ENCODE results near the gene KAT8. TPM values are rescaled to one million over a fixed set of nuclear protein-coding genes. Genes with fewer than 3 reads are reported as not detected.
A peak's percentile ranks its signal among the peaks of the same experiment; 100 is the strongest.
"Not testable (repeated sequence)": the region's sequence is repeated elsewhere in the genome, so short reads cannot be mapped to it uniquely, and the experiment has no call there.

Gene KAT8
- polyA plus RNA-seq, 1 donor from 2014 or later = 69.5 TPM

GRCh38 chr16:31129568-31130335, 12.3 kb downstream of the KAT8 start:
- Mint-ChIP-seq H3K27ac (no peak overlapping the region), H3K36me3 (no peaks in the 10 kb centered on the region), H3K4me3 (no peak overlapping the region), H3K9me3 (no peaks in the 10 kb centered on the region), H3K4me1 (peaks cover 0 to 2% (median 0%) of the 10 kb centered on the region in 3 donors), H3K27me3 (no peaks in the 10 kb centered on the region)

DNA sequence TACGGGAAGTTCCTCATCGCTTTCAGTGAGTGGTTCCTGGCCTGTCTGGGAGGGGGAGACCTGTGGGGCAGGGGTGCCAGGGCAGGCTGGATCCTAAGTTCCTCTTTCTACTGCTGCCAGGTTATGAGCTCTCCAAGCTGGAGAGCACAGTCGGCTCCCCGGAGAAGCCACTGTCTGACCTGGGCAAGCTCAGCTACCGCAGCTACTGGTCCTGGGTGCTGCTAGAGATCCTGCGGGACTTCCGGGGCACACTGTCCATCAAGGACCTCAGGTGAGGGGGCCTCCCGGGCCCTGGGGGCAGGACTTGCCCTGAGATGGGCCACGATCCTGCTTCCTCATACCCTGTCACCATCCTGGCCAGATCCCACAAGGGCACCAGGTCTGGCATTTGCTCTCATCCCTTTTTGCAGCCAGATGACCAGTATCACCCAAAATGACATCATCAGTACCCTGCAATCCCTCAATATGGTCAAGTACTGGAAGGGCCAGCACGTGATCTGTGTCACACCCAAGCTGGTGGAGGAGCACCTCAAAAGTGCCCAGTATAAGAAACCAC, 12.9 kb downstream of the KAT8 start:
- Mint-ChIP-seq H3K27me3 (no peaks in the 10 kb centered on the region), H3K4me3 (no peak overlapping the region), H3K9me3 (no peaks in the 10 kb centered on the region), H3K36me3 (no peaks in the 10 kb centered on the region), H3K4me1 (peaks cover 0 to 2% (median 0%) of the 10 kb centered on the region in 3 donors), H3K27ac (no peak overlapping the region)

- Mint-ChIP-seq H3K9me3 (no peaks in the 10 kb centered on the region), H3K36me3 (no peaks in the 10 kb centered on the region)
These were observed 13.4 kb downstream of the KAT8 start for GRCh38 chr16:31130899-31131298.

GRCh38 chr16:31131416-31131815, 14.0 kb downstream of the KAT8 start:
- Mint-ChIP-seq H3K4me3 (no peak overlapping the region), H3K4me1 (no peaks in the 10 kb centered on the region), H3K27me3 (no peaks in the 10 kb centered on the region), H3K36me3 (no peaks in the 10 kb centered on the region), H3K9me3 (no peaks in the 10 kb centered on the region), H3K27ac (no peak overlapping the region)

More at GRCh38 chr16:31130899-31131298, 13.4 kb downstream of the KAT8 start:
- no peaks in the 10 kb centered on the region for H3K27me3 Mint-ChIP-seq
- H3K27ac Mint-ChIP-seq = no peak overlapping the region
- peaks cover 0 to under 1% (median 0%) of the 10 kb centered on the region in 3 donors for H3K4me1 Mint-ChIP-seq
- no peak overlapping the region for H3K4me3 Mint-ChIP-seq

DNA sequence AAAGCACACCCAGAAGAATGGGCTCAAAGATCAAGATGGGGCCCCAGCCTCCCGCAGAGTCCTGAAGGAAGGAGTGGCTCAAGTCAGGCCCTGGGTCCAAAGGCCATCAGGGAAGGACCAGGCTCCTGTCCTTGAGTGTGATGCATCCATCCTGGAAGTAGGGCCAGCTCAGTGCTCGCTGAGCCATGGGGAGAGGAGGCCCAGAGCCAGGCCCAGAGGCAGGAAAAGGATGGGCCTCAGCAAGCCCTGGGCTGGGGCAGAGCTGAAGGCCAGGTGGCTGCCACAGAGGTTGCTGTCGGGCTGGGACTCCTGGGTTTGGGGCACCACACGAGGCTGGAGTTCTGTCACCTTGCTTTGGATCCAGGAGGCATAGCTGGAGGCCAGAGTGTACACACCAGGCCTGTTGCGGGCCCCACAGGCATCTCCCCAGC, 14.4 kb downstream of the KAT8 start:
- H3K4me1 Mint-ChIP-seq = no peaks in the 10 kb centered on the region
- no peaks in the 10 kb centered on the region for H3K27me3 Mint-ChIP-seq
- no peak overlapping the region for H3K4me3 Mint-ChIP-seq
- no peaks in the 10 kb centered on the region for H3K36me3 Mint-ChIP-seq
- H3K9me3 Mint-ChIP-seq = no peaks in the 10 kb centered on the region
- no peak overlapping the region for H3K27ac Mint-ChIP-seq

GRCh38 chr16:31132303-31132979, 15.0 kb downstream of the KAT8 start:
- no peaks in the 10 kb centered on the region for H3K4me1 Mint-ChIP-seq
- no peak overlapping the region for H3K4me3 Mint-ChIP-seq
- H3K36me3 Mint-ChIP-seq = no peaks in the 10 kb centered on the region
- peak overlapping the region in 1 of 3 donors; percentile 31 for H3K27ac Mint-ChIP-seq
- H3K9me3 Mint-ChIP-seq = no peaks in the 10 kb centered on the region
- no peaks in the 10 kb centered on the region for H3K27me3 Mint-ChIP-seq

GRCh38 chr16:31133046-31133501, 15.6 kb downstream of the KAT8 start:
- Mint-ChIP-seq H3K36me3 (no peaks in the 10 kb centered on the region), H3K4me3 (no peak overlapping the region), H3K9me3 (no peaks in the 10 kb centered on the region), H3K27me3 (no peaks in the 10 kb centered on the region), H3K4me1 (no peaks in the 10 kb centered on the region), H3K27ac (peak overlapping the region in 1 of 3 donors; percentile 31)

- Mint-ChIP-seq H3K4me3 (no peak overlapping the region), H3K36me3 (no peaks in the 10 kb centered on the region), H3K9me3 (no peaks in the 10 kb centered on the region), H3K27ac (no peak overlapping the region), H3K27me3 (no peaks in the 10 kb centered on the region), H3K4me1 (no peaks in the 10 kb centered on the region)
These were observed 16.7 kb downstream of the KAT8 start for GRCh38 chr16:31134091-31134571.

GRCh38 chr16:31134625-31135534, 17.4 kb downstream of the KAT8 start:
- Mint-ChIP-seq H3K4me3 (no peak overlapping the region), H3K9me3 (no peaks in the 10 kb centered on the region), H3K27ac (no peak overlapping the region), H3K36me3 (no peaks in the 10 kb centered on the region), H3K4me1 (no peaks in the 10 kb centered on the region), H3K27me3 (no peaks in the 10 kb centered on the region)

- H3K4me1 Mint-ChIP-seq = peaks cover 0 to 1% (median 0%) of the 10 kb centered on the region in 3 donors
- no peaks in the 10 kb centered on the region for H3K9me3 Mint-ChIP-seq
- H3K27me3 Mint-ChIP-seq = no peaks in the 10 kb centered on the region
- no peak within 1 kb of the TSS for H3K27ac Mint-ChIP-seq
- no peaks in the 10 kb centered on the region for H3K36me3 Mint-ChIP-seq
- peak within 1 kb of the TSS in 1 of 4 donors; percentile 47 for H3K4me3 Mint-ChIP-seq
These were observed 18.2 kb downstream of the KAT8 start, which contains the start of gene PRSS8 for GRCh38 chr16:31135535-31136286. PRSS8 (minus strand) TSS chr16:31135727; CDS start chr16:31135498, 229 bp downstream.

DNA sequence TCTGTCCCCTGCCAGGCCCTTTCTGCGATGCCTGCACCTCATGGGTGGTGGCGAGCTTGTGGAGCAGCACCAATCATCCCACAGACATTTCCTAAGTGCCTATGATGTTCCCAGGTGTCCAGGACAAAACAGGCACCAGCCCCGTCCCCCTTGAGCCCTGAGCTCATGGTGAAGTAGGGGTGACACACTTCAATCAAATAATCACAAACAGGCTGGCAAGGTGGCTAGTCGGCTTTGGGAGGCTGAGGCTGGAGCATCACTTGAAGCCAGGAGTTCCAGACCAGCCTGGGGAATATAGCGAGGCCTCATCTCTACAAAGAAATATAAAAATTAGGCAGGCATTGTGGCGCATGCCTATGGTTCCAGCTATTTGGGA, 18.8 kb downstream of the KAT8 start:
- Mint-ChIP-seq H3K36me3 (no peaks in the 10 kb centered on the region), H3K27me3 (no peaks in the 10 kb centered on the region), H3K4me1 (peaks cover 0 to 3% (median 0%) of the 10 kb centered on the region in 3 donors), H3K4me3 (peak overlapping the region in 1 of 4 donors; percentile 47), H3K9me3 (no peaks in the 10 kb centered on the region), H3K27ac (no peak overlapping the region)

DNA sequence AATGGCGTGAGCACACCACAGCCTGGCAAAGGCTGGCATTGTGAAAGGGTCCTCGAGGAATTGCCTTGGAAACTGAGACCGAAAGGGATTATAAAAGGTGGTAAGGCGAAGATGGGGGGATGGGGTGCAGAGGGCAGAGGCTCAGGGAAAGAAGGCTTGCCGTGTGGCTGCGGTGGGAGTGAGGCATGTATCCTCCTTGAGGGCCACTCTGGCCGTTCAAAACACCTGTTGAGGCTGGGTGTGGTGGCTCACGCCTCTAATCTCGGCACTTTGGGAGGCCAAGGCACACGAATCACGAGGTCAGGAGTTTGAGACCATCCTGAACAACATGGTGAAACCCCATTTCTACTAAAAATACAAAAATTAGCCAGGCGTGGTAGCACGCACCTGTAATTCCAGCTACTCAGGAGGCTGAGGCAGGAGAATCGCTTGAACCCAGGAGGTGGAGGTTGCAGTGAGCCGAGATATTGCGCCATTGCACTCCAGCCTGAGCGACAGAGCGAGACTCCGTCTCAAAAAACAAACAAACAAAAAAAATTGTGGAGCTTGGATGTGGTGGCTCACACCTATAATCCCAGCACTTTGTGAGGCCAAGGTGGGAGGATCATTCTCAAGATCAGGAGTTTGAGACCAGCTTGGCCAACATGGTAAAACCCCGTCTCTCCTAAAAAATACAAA, 19.5 kb downstream of the KAT8 start:
- H3K27me3 Mint-ChIP-seq, H3K4me1 Mint-ChIP-seq, H3K9me3 Mint-ChIP-seq, H3K27ac Mint-ChIP-seq, H3K36me3 Mint-ChIP-seq: not testable (repeated sequence)
- H3K4me3 Mint-ChIP-seq = peak overlapping the region in 1 of 4 donors; percentile 47
